Smooth muscle cell (in vitro differentiated cells): ENCODE measurements around the gene ETFBKMT. TPM values are rescaled to one million over a fixed set of nuclear protein-coding genes. Genes with fewer than 3 reads are reported as not detected.
"Not testable (repeated sequence)": the region's sequence is repeated elsewhere in the genome, so short reads cannot be mapped to it uniquely, and the experiment has no call there.

ENCODE experiments used
- DNase-seq: peaks from one replicate; lab custom pipeline; 2025; ENCODE audit not compliant: unreplicated experiment; lab: John Stamatoyannopoulos, UW
- H2AFZ ChIP-seq: fragments of 200-600 bp; sonication (generic); 2 replicates; pipeline ENCODE4 v1.6.0; 2016; ENCODE audit warnings: antibody characterized with exemption, low read depth, mild to moderate bottlenecking
- H3F3A ChIP-seq: fragments of 200-600 bp; sonication (generic); 2 replicates; pipeline ENCODE4 v1.6.0; 2017; ENCODE audit warnings: antibody characterized with exemption, low read depth
- H3K27ac ChIP-seq: fragments of 200-600 bp; sonication (generic); 2 replicates; pipeline ENCODE4 v1.5.1; 2016; ENCODE audit warnings: low read depth, mild to moderate bottlenecking
- H3K27me3 ChIP-seq: fragments of 200-600 bp; sonication (generic); 2 replicates; pipeline ENCODE4 v1.6.1; 2016; ENCODE audit warnings: low read depth, mild to moderate bottlenecking
- H3K36me3 ChIP-seq: fragments of 200-600 bp; sonication (generic); 2 replicates; pipeline ENCODE4 v1.5.1; 2016; ENCODE audit warnings: low read depth
- H3K4me1 ChIP-seq: fragments of 200-600 bp; sonication (generic); 2 replicates; pipeline ENCODE4 v1.5.1; 2016; ENCODE audit warnings: low read depth
- H3K4me2 ChIP-seq: fragments of 200-600 bp; sonication (generic); 2 replicates; pipeline ENCODE4 v1.6.0; 2016; ENCODE audit warnings: mild to moderate bottlenecking
- H3K4me3 ChIP-seq: fragments of 200-600 bp; sonication (generic); 2 replicates; pipeline ENCODE4 v1.5.1; 2016; ENCODE audit warnings: mild to moderate bottlenecking
- H3K79me2 ChIP-seq: fragments of 200-600 bp; sonication (generic); 2 replicates; pipeline ENCODE4 v1.6.0; 2016; ENCODE audit warnings: low read depth, mild to moderate bottlenecking
- H3K9ac ChIP-seq: fragments of 200-600 bp; sonication (generic); 2 replicates; pipeline ENCODE4 v1.6.0; 2016; ENCODE audit warnings: low read depth
- H3K9me3 ChIP-seq: fragments of 200-600 bp; sonication (generic); replicated peaks from 2 replicates; pipeline ENCODE4 v1.5.1; 2016; ENCODE audit warnings: low read depth
- H4K20me1 ChIP-seq: fragments of 200-600 bp; sonication (generic); 2 replicates; pipeline ENCODE4 v1.6.0; 2016; ENCODE audit warnings: low read depth
- WGBS: methylation state at CpG from one replicate; pipeline ENCODE4 v1.1.7; 2016; ENCODE audit warnings: low lambda C conversion rate; 5-methylcytosine and 5-hydroxymethylcytosine counted together
- polyA plus RNA-seq: library from polyadenylated mRNA; unstranded; fragments of >200 nt; fragmentation: Nextera tagmentation; extraction: Ambion mirVana; gene quantifications from 2 replicates; pipeline ENCODE4 v1.2.1, GENCODE V29; 2016
- total RNA-seq: library from RNA; depleted of rRNA; stranded (reverse); fragments of >200 nt; gene quantifications from 2 replicates; pipeline ENCODE4 v1.2.3, GENCODE V29; 2014
- TF ChIP-seq, protein P1 (sequence below): fragments of 200-600 bp; sonication (generic); IDR thresholded peaks from 2 replicates; pipeline ENCODE4 v1.5.1; 2017; ENCODE audit warnings: borderline replicate concordance, mild to moderate bottlenecking, antibody characterized with exemption; ENCODE audit not compliant: insufficient read depth, poor library complexity, severe bottlenecking

Gene ETFBKMT
- total and polyA plus RNA-seq, 2 experiments from 2014 or later = 1.7 to 2.2 TPM

DNA sequence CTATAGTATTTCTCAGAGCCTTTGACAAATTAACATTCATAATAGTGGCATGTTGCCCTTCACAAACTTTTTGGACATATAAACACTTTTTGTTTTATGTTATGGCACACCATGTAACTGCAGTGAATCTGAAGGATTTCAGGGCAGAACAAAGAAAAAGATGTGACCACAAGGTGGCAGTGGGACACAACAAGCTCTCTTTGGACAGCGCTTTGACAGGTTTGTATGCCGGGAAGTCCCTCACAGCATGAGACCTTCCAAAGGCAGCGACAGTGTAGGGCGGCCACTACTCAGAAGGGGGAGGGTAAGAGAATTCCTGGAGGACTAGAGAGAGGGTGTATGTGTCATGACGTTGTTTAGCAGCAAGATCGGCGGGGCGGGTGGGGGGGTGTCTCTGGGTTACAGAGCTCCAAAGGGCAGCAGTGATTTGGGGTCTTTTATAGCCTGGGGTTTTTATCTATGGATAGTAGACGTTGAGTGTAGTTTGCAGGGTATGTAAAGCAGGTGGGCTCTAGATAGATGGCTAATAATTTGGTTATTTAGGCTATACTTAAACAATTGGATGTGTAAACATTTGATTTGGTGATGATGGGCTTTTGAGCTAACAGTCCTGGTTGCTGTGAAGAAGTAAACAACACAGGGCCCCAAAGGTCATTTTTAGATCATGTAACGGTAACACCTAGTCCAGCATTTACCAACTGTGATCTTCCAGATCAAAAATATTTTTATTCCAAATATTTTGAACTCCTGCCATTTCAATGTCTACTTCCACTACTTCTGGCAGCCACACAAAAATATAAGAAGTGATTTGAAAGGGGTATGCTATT is 22.9 kb downstream of the ETFBKMT start:
- Histone ChIP-seq H4K20me1 (no peaks in the 10 kb centered on the region), H3K27me3 (no peaks in the 10 kb centered on the region), H3K9ac (no peak overlapping the region), H3K4me2 (no peak overlapping the region), H3K4me1 (no peaks in the 10 kb centered on the region), H3K9me3 (peaks cover 11% of the 10 kb centered on the region), H3K79me2 (no peaks in the 10 kb centered on the region), H2AFZ (no peak overlapping the region), H3K27ac (no peak overlapping the region), H3K4me3 (no peak overlapping the region), H3F3A (no peaks in the 10 kb centered on the region), H3K36me3 (peaks cover 5% of the 10 kb centered on the region)
- TF ChIP-seq, protein P1, sequence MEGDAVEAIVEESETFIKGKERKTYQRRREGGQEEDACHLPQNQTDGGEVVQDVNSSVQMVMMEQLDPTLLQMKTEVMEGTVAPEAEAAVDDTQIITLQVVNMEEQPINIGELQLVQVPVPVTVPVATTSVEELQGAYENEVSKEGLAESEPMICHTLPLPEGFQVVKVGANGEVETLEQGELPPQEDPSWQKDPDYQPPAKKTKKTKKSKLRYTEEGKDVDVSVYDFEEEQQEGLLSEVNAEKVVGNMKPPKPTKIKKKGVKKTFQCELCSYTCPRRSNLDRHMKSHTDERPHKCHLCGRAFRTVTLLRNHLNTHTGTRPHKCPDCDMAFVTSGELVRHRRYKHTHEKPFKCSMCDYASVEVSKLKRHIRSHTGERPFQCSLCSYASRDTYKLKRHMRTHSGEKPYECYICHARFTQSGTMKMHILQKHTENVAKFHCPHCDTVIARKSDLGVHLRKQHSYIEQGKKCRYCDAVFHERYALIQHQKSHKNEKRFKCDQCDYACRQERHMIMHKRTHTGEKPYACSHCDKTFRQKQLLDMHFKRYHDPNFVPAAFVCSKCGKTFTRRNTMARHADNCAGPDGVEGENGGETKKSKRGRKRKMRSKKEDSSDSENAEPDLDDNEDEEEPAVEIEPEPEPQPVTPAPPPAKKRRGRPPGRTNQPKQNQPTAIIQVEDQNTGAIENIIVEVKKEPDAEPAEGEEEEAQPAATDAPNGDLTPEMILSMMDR = peak; percentile 69
- WGBS = 26% methylated on average over 10 of the region's 10 CpGs
- no peak for DNase-seq

DNA sequence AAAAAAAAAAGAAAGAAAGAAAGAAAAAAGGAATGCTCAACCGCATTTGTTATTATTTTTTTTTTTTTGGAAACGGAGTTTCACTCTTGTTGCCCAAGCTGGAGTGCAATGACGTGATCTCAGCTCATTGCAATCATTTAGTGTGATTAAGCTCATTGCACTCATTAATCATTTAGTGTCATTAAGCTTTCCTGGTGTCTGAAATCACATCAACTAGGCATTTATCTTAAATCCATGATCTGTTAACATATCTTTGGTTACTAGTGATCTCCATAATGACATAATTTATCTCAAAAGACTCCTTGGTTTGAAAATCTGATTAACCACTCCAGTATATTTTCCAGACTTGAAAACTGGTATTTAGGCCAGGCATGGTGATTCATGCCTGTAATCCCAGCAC is 26.3 kb downstream of the ETFBKMT start:
- H3K4me3 ChIP-seq = no peak overlapping the region
- no peaks in the 10 kb centered on the region for H4K20me1 ChIP-seq
- peaks cover 11% of the 10 kb centered on the region for H3K9me3 ChIP-seq
- no peak for DNase-seq
- H3F3A ChIP-seq = no peaks in the 10 kb centered on the region
- H3K36me3 ChIP-seq = peaks cover 5% of the 10 kb centered on the region
- H3K79me2 ChIP-seq = no peaks in the 10 kb centered on the region
- H3K27me3 ChIP-seq = no peaks in the 10 kb centered on the region
- WGBS = 82% methylated on average over 3 of the region's 3 CpGs
- no peaks in the 10 kb centered on the region for H3K4me1 ChIP-seq
- no peak overlapping the region for H3K27ac ChIP-seq
- H3K4me2 ChIP-seq = no peak overlapping the region
- H2AFZ ChIP-seq = no peak overlapping the region
- TF ChIP-seq, protein P1 = no peak
- H3K9ac ChIP-seq = no peak overlapping the region

DNA sequence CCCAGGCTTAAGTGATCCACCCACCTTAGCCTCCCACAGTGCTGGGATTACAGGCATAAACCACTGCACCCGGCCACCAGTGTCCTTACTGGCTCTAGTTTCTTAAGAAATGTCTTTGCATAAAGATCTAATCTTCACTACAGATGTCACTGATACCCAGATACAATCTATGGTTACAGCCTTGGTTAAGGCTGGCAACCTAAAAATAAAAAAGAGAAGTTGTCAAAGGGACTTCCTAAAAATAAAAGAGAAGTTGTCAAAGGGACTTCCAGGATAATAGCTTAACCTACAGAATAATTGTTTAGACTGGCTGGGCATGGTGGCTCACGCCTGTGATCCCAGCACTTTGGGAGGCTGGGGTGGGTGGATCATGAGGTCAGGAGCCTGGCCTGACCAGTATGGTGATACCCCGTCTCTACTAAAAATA is 27.6 kb downstream of the ETFBKMT start:
- Histone ChIP-seq H4K20me1 (no peaks in the 10 kb centered on the region), H3K9ac (no peak overlapping the region), H3K27me3 (no peaks in the 10 kb centered on the region), H3K36me3 (peaks cover 5% of the 10 kb centered on the region), H3K4me3 (no peak overlapping the region), H3K4me2 (no peak overlapping the region), H3K4me1 (no peaks in the 10 kb centered on the region), H2AFZ (no peak overlapping the region), H3K9me3 (peaks cover 11% of the 10 kb centered on the region), H3K27ac (no peak overlapping the region), H3F3A (no peaks in the 10 kb centered on the region), H3K79me2 (no peaks in the 10 kb centered on the region)
- TF ChIP-seq, protein P1 = no peak
- 81% methylated on average over 3 of the region's 3 CpGs for WGBS
- no peak for DNase-seq

DNA sequence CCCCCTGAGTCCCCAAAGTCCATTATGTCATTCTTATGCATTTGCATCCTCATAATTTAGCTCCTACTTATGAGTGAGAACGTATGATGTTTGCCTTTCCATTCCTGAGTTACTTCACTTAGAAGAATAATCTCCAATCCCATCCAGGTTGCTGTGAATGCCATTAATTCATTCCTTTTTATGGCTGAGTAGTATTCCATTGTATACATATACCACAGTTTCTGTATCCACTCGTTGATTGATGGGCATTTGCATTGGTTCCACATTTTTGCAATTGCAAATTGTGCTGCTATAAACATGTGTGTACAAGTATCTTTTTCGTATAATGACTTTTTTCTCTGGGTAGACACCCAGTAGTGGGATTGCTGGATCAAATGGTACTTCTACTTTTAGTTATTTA is 30.4 kb downstream of the ETFBKMT start:
- H3K4me3 ChIP-seq, H3K9me3 ChIP-seq, H3K27me3 ChIP-seq, H3F3A ChIP-seq, DNase-seq, H3K27ac ChIP-seq, H3K79me2 ChIP-seq, H3K4me1 ChIP-seq, H3K36me3 ChIP-seq, H3K4me2 ChIP-seq, H4K20me1 ChIP-seq, H3K9ac ChIP-seq, H2AFZ ChIP-seq: not testable (repeated sequence)
- 98% methylated on average over 3 of the region's 3 CpGs for WGBS
